Measurements from ENCODE around the gene CCR4. TPM values are rescaled to one million over a fixed set of nuclear protein-coding genes. Genes with fewer than 3 reads are reported as not detected.

Gene CCR4
- total RNA-seq, 1 experiment from 2014 or later, result not detected

- ChIA-PET CTCF (no interaction called here), POLR2A (no interaction called here), RAD21 (ENCODE audit: low non-redundant PET in 1 of 2, low total read pairs in 2 of 2, uncharacterized antibody in 2 of 2, unreplicated experiment in 2 of 2) (no interaction called here)
- H3K9me2 ChIP-seq (ENCODE audit: insufficient read depth), result no peaks in the 10 kb centered on the region
- H3K27me3 ChIP-seq (ENCODE audit: insufficient read depth, low read length), result no peaks in the 10 kb centered on the region
- H3K4me3 ChIP-seq (replicated peaks in 1 of 2; ENCODE audit: low read depth in 1 of 2, low read length in 2 of 2), result no peak overlapping the region
- H3K4me2 ChIP-seq (ENCODE audit: low read length), result no peak overlapping the region
- H3K4me1 ChIP-seq (ENCODE audit: control insufficient read depth in 1 of 2, insufficient read depth in 2 of 2, low read length in 2 of 2), result no peaks in the 10 kb centered on the region
- H2AFZ ChIP-seq (ENCODE audit: low read depth, low read length, poor library complexity, severe bottlenecking), result no peak overlapping the region
- intact Hi-C loops (cut with micrococcal nuclease), result no loop called here
- BruUV-seq (replicated peaks), result no TSS peak
- no peak overlapping the region for H3K9ac ChIP-seq (ENCODE audit: low read length)
- no peak for DNase-seq (ENCODE audit: low read depth, low spot score)
- no peaks in the 10 kb centered on the region for H3K36me3 ChIP-seq (ENCODE audit: control insufficient read depth in 1 of 2, insufficient read depth in 2 of 2, low read length in 2 of 2)
- H3K27ac ChIP-seq (ENCODE audit: low read depth, low read length), result no peak overlapping the region
- no peak for TF ChIP-seq SIN3A (IDR thresholded peaks at IDR 0.05; ENCODE audit: low read depth)
- no peak for TF ChIP-seq SP1 (IDR thresholded peaks at IDR 0.05; ENCODE audit: low read depth)
- no peak for TF ChIP-seq CTCF (IDR thresholded peaks at IDR 0.05 in 2 of 3, conservative IDR thresholded peaks at IDR 0.05 in 1 of 3; ENCODE audit: borderline replicate concordance in 1 of 3, insufficient read depth in 1 of 3, low read depth in 2 of 3, low read length in 2 of 3)
- no peak for TF ChIP-seq TCF7L2 (IDR thresholded peaks at IDR 0.05; ENCODE audit: borderline replicate concordance, extremely low read depth, insufficient read depth, insufficient read length)
- no peak for TF ChIP-seq POLR2AphosphoS5 (IDR thresholded peaks at IDR 0.05; ENCODE audit: low read depth, low read length)
- TF ChIP-seq ATF3 (IDR thresholded peaks at IDR 0.05), result no peak
- no peak for TF ChIP-seq EGR1 (IDR thresholded peaks at IDR 0.05; ENCODE audit: low read depth)
- no peak for TF ChIP-seq ELF1 (IDR thresholded peaks at IDR 0.05; ENCODE audit: borderline replicate concordance, low read depth)
- no peak for TF ChIP-seq YY1 (IDR thresholded peaks at IDR 0.05; ENCODE audit: extremely low read depth, insufficient replicate concordance, low read depth, low read length)
- TF ChIP-seq EZH2phosphoT487 (IDR thresholded peaks at IDR 0.05; ENCODE audit: borderline replicate concordance), result no peak
- no peak for TF ChIP-seq RAD21 (IDR thresholded peaks at IDR 0.05; ENCODE audit: low read depth)
- TF ChIP-seq CBX3 (IDR thresholded peaks at IDR 0.05; ENCODE audit: low read depth), result no peak
- H3K79me2 ChIP-seq (ENCODE audit: insufficient read depth, low read length), result no peaks in the 10 kb centered on the region
- no peak for ATAC-seq
- no peaks in the 10 kb centered on the region for H4K20me1 ChIP-seq (ENCODE audit: insufficient read depth)
- peaks cover 0 to 6% of the 10 kb centered on the region in 2 experiments; a peak in 1 of 4 replicates for H3K9me3 ChIP-seq (ENCODE audit: control insufficient read depth in 1 of 2, insufficient read depth in 1 of 2, low read depth in 1 of 2, low read length in 2 of 2)
Observed at GRCh38 chr3:33003308-33003707, 51.9 kb downstream of the CCR4 start.

Data from HCT116 (cell line).